ENCODE data around the gene SKP1.

DNA sequence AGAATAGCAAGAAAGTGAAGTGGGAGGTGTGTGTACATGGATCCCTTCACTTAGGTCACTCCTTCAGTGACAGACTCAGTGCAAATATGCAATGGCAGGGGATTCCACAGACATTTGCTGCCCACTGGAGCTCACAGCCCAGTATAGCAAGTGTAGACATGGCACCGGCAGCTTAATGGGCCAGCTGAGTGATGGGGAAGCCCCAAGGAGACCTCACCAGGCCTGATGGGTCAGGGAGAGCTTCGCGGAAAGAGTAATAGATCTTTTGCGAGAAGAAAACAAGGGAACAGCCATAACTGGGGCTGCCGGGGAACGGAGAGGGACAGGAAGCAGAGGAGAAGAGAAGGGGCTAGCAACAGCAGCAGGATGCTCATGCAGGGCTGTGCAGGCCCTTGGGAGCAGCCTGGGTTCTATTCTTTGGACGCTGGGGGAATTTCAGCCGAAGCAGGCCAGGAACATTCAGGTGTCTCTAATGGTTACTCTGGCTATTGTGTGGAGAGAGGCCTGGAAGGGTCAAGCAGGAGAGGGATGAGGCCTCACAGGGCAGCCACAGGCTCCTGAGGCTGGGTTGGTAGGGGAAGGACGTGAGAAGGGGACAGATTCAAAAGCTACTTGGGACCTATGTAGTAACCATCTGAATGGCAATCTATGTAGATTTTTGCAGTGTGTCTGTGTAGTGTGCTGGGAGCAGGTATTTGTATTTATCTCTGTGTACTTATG, 35.3 kb downstream of the SKP1 start:
- TF ChIP-seq EZH2 (IDR thresholded peaks at IDR 0.05; ENCODE audit: borderline replicate concordance, low read depth, low read length, severe bottlenecking): no peak
- TF ChIP-seq, protein P1, sequence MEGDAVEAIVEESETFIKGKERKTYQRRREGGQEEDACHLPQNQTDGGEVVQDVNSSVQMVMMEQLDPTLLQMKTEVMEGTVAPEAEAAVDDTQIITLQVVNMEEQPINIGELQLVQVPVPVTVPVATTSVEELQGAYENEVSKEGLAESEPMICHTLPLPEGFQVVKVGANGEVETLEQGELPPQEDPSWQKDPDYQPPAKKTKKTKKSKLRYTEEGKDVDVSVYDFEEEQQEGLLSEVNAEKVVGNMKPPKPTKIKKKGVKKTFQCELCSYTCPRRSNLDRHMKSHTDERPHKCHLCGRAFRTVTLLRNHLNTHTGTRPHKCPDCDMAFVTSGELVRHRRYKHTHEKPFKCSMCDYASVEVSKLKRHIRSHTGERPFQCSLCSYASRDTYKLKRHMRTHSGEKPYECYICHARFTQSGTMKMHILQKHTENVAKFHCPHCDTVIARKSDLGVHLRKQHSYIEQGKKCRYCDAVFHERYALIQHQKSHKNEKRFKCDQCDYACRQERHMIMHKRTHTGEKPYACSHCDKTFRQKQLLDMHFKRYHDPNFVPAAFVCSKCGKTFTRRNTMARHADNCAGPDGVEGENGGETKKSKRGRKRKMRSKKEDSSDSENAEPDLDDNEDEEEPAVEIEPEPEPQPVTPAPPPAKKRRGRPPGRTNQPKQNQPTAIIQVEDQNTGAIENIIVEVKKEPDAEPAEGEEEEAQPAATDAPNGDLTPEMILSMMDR (IDR thresholded peaks at IDR 0.05; ENCODE audit: borderline replicate concordance, extremely low read depth, low read length, poor library complexity, severe bottlenecking): peak; percentile 29
